H1 (cell line): ENCODE measurements around the gene MOB1B. TPM values are rescaled to one million over a fixed set of nuclear protein-coding genes. Genes with fewer than 3 reads are reported as not detected.

Source experiments
- CTCF ChIA-PET: fragments of 300-600 bp; sonication (Branson Sonifier 250); formaldehyde crosslinking; loops from one replicate; lab custom pipeline; 2021; ENCODE audit not compliant: partially characterized antibody; lab: Charles Lee
- POLR2A ChIA-PET: fragments of 300-600 bp; sonication (Branson Sonifier 250); formaldehyde crosslinking; loops from one replicate; lab custom pipeline; 2021; ENCODE audit warnings: inconsistent platforms; ENCODE audit not compliant: partially characterized antibody; lab: Charles Lee
- DNase-seq, 2 experiments: peaks; one replicate each; pipeline versions ENCODE4 v3.0.0 to v3.0.0-alpha.2; 2010 to 2022; ENCODE audit warnings: low spot score in 2 of 2, low read depth in 1 of 2, mixed read lengths in 1 of 2
- FAIRE-seq: peaks from 2 replicates; lab custom pipeline; 2011; peaks lifted over from hg19 to GRCh38; lab: Jason Lieb, UNC
- H2AFZ ChIP-seq: 2 replicates; pipeline ENCODE4 v1.8.1; 2012; ENCODE audit warnings: low read length, inconsistent platforms
- H2AK5ac ChIP-seq: 2 replicates; pipeline ENCODE4 v1.6.1; 2013; ENCODE audit warnings: low read depth, low read length
- H2BK120ac ChIP-seq: replicated peaks from 2 replicates; pipeline ENCODE3; 2013; ENCODE audit warnings: low read depth, low read length, inconsistent platforms
- H2BK12ac ChIP-seq: 2 replicates; pipeline ENCODE4 v1.6.1; 2013; ENCODE audit warnings: low read depth, low read length
- H2BK15ac ChIP-seq: 2 replicates; pipeline ENCODE4 v1.6.1; 2013; ENCODE audit warnings: low read length
- H2BK20ac ChIP-seq: 2 replicates; pipeline ENCODE4 v1.6.1; 2013; ENCODE audit warnings: low read length
- H2BK5ac ChIP-seq: 2 replicates; pipeline ENCODE4 v1.6.1; 2013; ENCODE audit warnings: low read depth, low read length
- H3K14ac ChIP-seq: 2 replicates; pipeline ENCODE4 v1.6.1; 2013; ENCODE audit warnings: inconsistent platforms; ENCODE audit not compliant: insufficient read length
- H3K18ac ChIP-seq: 2 replicates; pipeline ENCODE4 v1.6.1; 2013; ENCODE audit warnings: low read length; ENCODE audit errors: extremely low read depth
- H3K23ac ChIP-seq: 2 replicates; pipeline ENCODE4 v1.6.1; 2013; ENCODE audit warnings: inconsistent platforms; ENCODE audit not compliant: insufficient read length
- H3K23me2 ChIP-seq: 2 replicates; pipeline ENCODE4 v1.6.1; 2013; ENCODE audit warnings: low read depth, low read length
- H3K27ac ChIP-seq: 2 replicates; pipeline ENCODE4 v1.6.1; 2011; ENCODE audit warnings: low read depth, low read length, inconsistent platforms
- H3K27me3 ChIP-seq, 4 experiments: replicated peaks in 1 of 4; 1 replicate in 1 of 4; 2 replicates in 3 of 4; pipeline versions ENCODE4 v1.6.1 to v1.8.1; 2011 to 2013; ENCODE audit warnings: low read length in 3 of 4, mild to moderate bottlenecking in 3 of 4, inconsistent platforms in 2 of 4, mixed read lengths in 2 of 4, moderate library complexity in 1 of 4; ENCODE audit not compliant: control insufficient read depth in 3 of 4, insufficient read depth in 3 of 4; ENCODE audit errors: extremely low read depth in 1 of 4
- H3K36me3 ChIP-seq, 4 experiments: 2 replicates each; pipeline versions ENCODE4 v1.6.1 to v1.8.1; 2011 to 2013; ENCODE audit warnings: mild to moderate bottlenecking in 4 of 4, low read length in 3 of 4, moderate library complexity in 2 of 4, control low read depth in 1 of 4, inconsistent platforms in 1 of 4; ENCODE audit not compliant: insufficient read depth in 4 of 4, control insufficient read depth in 2 of 4
- H3K4ac ChIP-seq: replicated peaks from 2 replicates; pipeline ENCODE3; 2013; ENCODE audit warnings: low read length, low read depth, mixed read lengths, inconsistent platforms; ENCODE audit not compliant: insufficient read length
- H3K4me1 ChIP-seq, 4 experiments: replicated peaks in 1 of 4; 1 replicate in 1 of 4; 2 replicates in 3 of 4; pipeline versions ENCODE4 v1.6.1 to v1.8.1; 2011 to 2013; ENCODE audit warnings: low read length in 3 of 4, inconsistent platforms in 2 of 4, mixed read lengths in 1 of 4; ENCODE audit not compliant: insufficient read depth in 4 of 4, control insufficient read depth in 3 of 4
- H3K4me2 ChIP-seq, 2 experiments: 2 replicates each; pipeline versions ENCODE4 v1.6.1 to v1.8.1; 2011 to 2013; ENCODE audit warnings: low read depth in 2 of 2, low read length in 2 of 2, control low read depth in 1 of 2, inconsistent platforms in 1 of 2, mild to moderate bottlenecking in 1 of 2; ENCODE audit not compliant: insufficient read depth in 1 of 2
- H3K4me3 ChIP-seq, 4 experiments: fragments of 200-600, 300-600 bp in 1 of 4; sonication (generic), shearing (Covaris generic), sonication (Bioruptor Twin) in 1 of 4; 2 replicates each; pipeline versions ENCODE4 v1.5.1 to v1.8.1; 2011 to 2016; ENCODE audit warnings: low read length in 4 of 4, low read depth in 3 of 4, control low read depth in 2 of 4, inconsistent platforms in 2 of 4, mild to moderate bottlenecking in 2 of 4, mixed read lengths in 1 of 4, moderate library complexity in 1 of 4; ENCODE audit not compliant: insufficient read depth in 2 of 4; ENCODE audit errors: extremely low read depth in 1 of 4
- H3K56ac ChIP-seq: replicated peaks from 2 replicates; pipeline ENCODE3; 2013; ENCODE audit warnings: low read depth, mild to moderate bottlenecking, mixed read lengths, low read length, inconsistent platforms; ENCODE audit not compliant: insufficient read length
- H3K79me1 ChIP-seq: 2 replicates; pipeline ENCODE4 v1.6.1; 2013; ENCODE audit warnings: low read depth, low read length, control low read depth
- H3K79me2 ChIP-seq, 2 experiments: 2 replicates each; pipeline versions ENCODE4 v1.6.1 to v1.8.1; 2012 to 2013; ENCODE audit warnings: low read length in 2 of 2, mild to moderate bottlenecking in 2 of 2, inconsistent platforms in 1 of 2; ENCODE audit not compliant: insufficient read depth in 2 of 2, control insufficient read depth in 1 of 2
- H3K9ac ChIP-seq, 4 experiments: replicated peaks in 1 of 4; 1 replicate in 1 of 4; 2 replicates in 3 of 4; pipeline versions ENCODE4 v1.6.1 to v1.8.1; 2011 to 2013; ENCODE audit warnings: low read depth in 3 of 4, low read length in 3 of 4, control low read depth in 2 of 4, mild to moderate bottlenecking in 2 of 4, moderate library complexity in 2 of 4, inconsistent platforms in 1 of 4; ENCODE audit errors: extremely low read depth in 1 of 4
- H3K9me3 ChIP-seq, 2 experiments: 2 replicates each; pipeline versions ENCODE4 v1.6.1 to v1.8.1; 2012 to 2013; ENCODE audit warnings: mild to moderate bottlenecking in 2 of 2, moderate library complexity in 2 of 2, control low read depth in 1 of 2, inconsistent platforms in 1 of 2, low read depth in 1 of 2, low read length in 1 of 2, mixed read lengths in 1 of 2; ENCODE audit not compliant: insufficient read depth in 2 of 2
- H4K20me1 ChIP-seq, 2 experiments: replicated peaks in 1 of 2; 2 replicates each; pipeline versions ENCODE3 to v1.8.1; 2011 to 2013; ENCODE audit warnings: inconsistent platforms in 2 of 2, low read length in 2 of 2, mild to moderate bottlenecking in 1 of 2; ENCODE audit not compliant: insufficient read depth in 2 of 2, control insufficient read depth in 1 of 2
- H4K5ac ChIP-seq: 2 replicates; pipeline ENCODE4 v1.6.1; 2013; ENCODE audit warnings: low read length, low read depth, mixed read lengths, inconsistent platforms; ENCODE audit not compliant: insufficient read length
- H4K8ac ChIP-seq: 2 replicates; pipeline ENCODE4 v1.8.0; 2013; ENCODE audit warnings: mild to moderate bottlenecking, moderate library complexity, low read length, inconsistent platforms; ENCODE audit not compliant: insufficient read depth; ENCODE audit errors: extremely low read depth
- H4K91ac ChIP-seq: replicated peaks from 2 replicates; pipeline ENCODE3; 2013; ENCODE audit warnings: low read length, mixed read lengths, inconsistent platforms; ENCODE audit not compliant: insufficient read length
- ASH2L ChIP-seq: fragments of 200-600, 300-600 bp; sonication (generic); IDR thresholded peaks from one replicate; pipeline ENCODE4 v1.7.1; 2017; ENCODE audit warnings: low read length
- BACH1 ChIP-seq: IDR thresholded peaks from 2 replicates; pipeline ENCODE4 v1.6.1; 2012; ENCODE audit warnings: low read length, improper control_type of control experiment
- CBX8 ChIP-seq: fragments of 300-800, 300-1000 bp; sonication (generic); IDR thresholded peaks from 2 replicates; pipeline ENCODE4 v1.7.1; 2016; ENCODE audit warnings: low read depth, low read length, borderline replicate concordance
- CHD2 ChIP-seq: IDR thresholded peaks from 2 replicates; pipeline ENCODE4 v1.6.1; 2012; ENCODE audit warnings: low read length, improper control_type of control experiment
- CTBP2 ChIP-seq: IDR thresholded peaks from 2 replicates; pipeline ENCODE4 v1.7.0; 2011; ENCODE audit warnings: borderline replicate concordance, mild to moderate bottlenecking, moderate library complexity, mixed read lengths, low read length; ENCODE audit not compliant: insufficient read depth, insufficient read length
- CTCF ChIP-seq, 3 experiments: IDR thresholded peaks; 1 replicate in 2 of 3; 2 replicates in 1 of 3; pipeline versions ENCODE4 v1.5.1 to v1.6.1; 2011; ENCODE audit warnings: low read length in 3 of 3, mild to moderate bottlenecking in 3 of 3, inconsistent platforms in 2 of 3, low read depth in 1 of 3, moderate library complexity in 1 of 3; ENCODE audit not compliant: insufficient read depth in 1 of 3; ENCODE audit errors: control extremely low read depth in 1 of 3
- GABPA ChIP-seq: IDR thresholded peaks from 2 replicates; pipeline ENCODE4 v1.6.1; 2011; ENCODE audit warnings: mild to moderate bottlenecking, low read length, moderate library complexity, borderline replicate concordance; ENCODE audit not compliant: insufficient read depth
- HDAC6 ChIP-seq: IDR thresholded peaks from one replicate; pipeline ENCODE4 v1.7.1; 2012; ENCODE audit warnings: low read depth, mild to moderate bottlenecking, inconsistent platforms, low read length, moderate library complexity
- JUN ChIP-seq: IDR thresholded peaks from 2 replicates; pipeline ENCODE4 v1.6.1; 2011; ENCODE audit warnings: low read depth, mild to moderate bottlenecking, improper control_type of control experiment, low read length
- JUND ChIP-seq: IDR thresholded peaks from 2 replicates; pipeline ENCODE4 v1.6.1; 2011; ENCODE audit warnings: mild to moderate bottlenecking, improper control_type of control experiment, low read length
- POLR2A ChIP-seq, 2 experiments: IDR thresholded peaks; 1 replicate in 1 of 2; 2 replicates in 1 of 2; pipeline ENCODE4 v1.6.1; 2011; ENCODE audit warnings: low read depth in 2 of 2, low read length in 2 of 2, mild to moderate bottlenecking in 2 of 2; ENCODE audit errors: control extremely low read depth in 1 of 2
- SIN3A ChIP-seq, 2 experiments: IDR thresholded peaks in 1 of 2; conservative IDR thresholded peaks in 1 of 2; 2 replicates each; pipeline ENCODE4 v1.6.1; 2011 to 2012; ENCODE audit warnings: low read length in 2 of 2, improper control_type of control experiment in 1 of 2, low read depth in 1 of 2, mild to moderate bottlenecking in 1 of 2
- WGBS, 2 experiments: shearing (Covaris generic) in 1 of 2; methylation state at CpG; one replicate each; pipeline versions ENCODE4 v1.1.6 to v1.1.7; 2013 to 2015; ENCODE audit warnings: low lambda C conversion rate in 2 of 2, mixed read lengths in 2 of 2, inconsistent platforms in 1 of 2, low coverage in 1 of 2, missing lambda C conversion rate in 1 of 2; ENCODE audit not compliant: insufficient replicate concordance in 2 of 2, insufficient coverage in 1 of 2, insufficient read length in 1 of 2; ENCODE audit errors: extremely low coverage in 1 of 2, missing lambda C conversion rate in 1 of 2; 5-methylcytosine and 5-hydroxymethylcytosine counted together
- polyA plus RNA-seq, 7 experiments: library from polyadenylated mRNA; depleted of rRNA in 3 of 7; stranded (reverse) in 5 of 7; unstranded in 2 of 7; fragments of >200 nt in 5 of 7; fragments of 200-250 nt in 2 of 7; gene quantifications; 1 replicate in 5 of 7; 2 replicates in 1 of 7; 4 replicates in 1 of 7; pipeline versions ENCODE4 v1.2.1 to v1.2.3, GENCODE V29; 2011 to 2013; ENCODE audit warnings: missing spikeins in 2 of 7, mixed read lengths in 2 of 7
- total RNA-seq: library from RNA; stranded (reverse); fragmentation: NEBNext Ultra II Directional; extraction: Animal tissue kit (Norgen Biotek cat#: 25700); gene quantifications from 2 replicates; pipeline ENCODE4 v1.2.1, GENCODE V29; 2021

The MOB1B gene
- total and polyA plus RNA-seq, 2 of the 8 experiments (the other 6 are each of a cell fraction or from before 2014, with no cell fraction given), result 3.8 to 33.5 TPM

GRCh38 chr4:70895405-70895804 is 6.8 kb upstream of the MOB1B start:
- no peak overlapping the region for H3K14ac ChIP-seq
- no peak overlapping the region for H2BK20ac ChIP-seq
- H4K20me1 ChIP-seq, result no peaks in the 10 kb centered on the region
- H3K79me1 ChIP-seq, result no peaks in the 10 kb centered on the region
- H2AK5ac ChIP-seq, result no peak overlapping the region
- H3K4ac ChIP-seq, result no peak overlapping the region
- TF ChIP-seq CHD2 (no peak), CTBP2 (no peak), HDAC6 (no peak), JUND (no peak), POLR2A (IDR thresholded peaks at IDR 0.05; ENCODE audit: control extremely low read depth in 1 of 2, low read depth in 2 of 2, low read length in 2 of 2) (no peak), CTCF (IDR thresholded peaks at IDR 0.05; ENCODE audit: control extremely low read depth in 1 of 3, insufficient read depth in 1 of 3, low read depth in 1 of 3, low read length in 3 of 3) (no peak), SIN3A (conservative IDR thresholded peaks at IDR 0.05 in 1 of 2, IDR thresholded peaks at IDR 0.05 in 1 of 2; ENCODE audit: low read depth in 1 of 2, low read length in 2 of 2) (no peak), CBX8 (no peak), ASH2L (no peak), BACH1 (no peak), JUN (no peak), GABPA (no peak)
- FAIRE-seq (no peak), DNase-seq (no peak)
- no peak overlapping the region for H4K5ac ChIP-seq
- H3K4me2 ChIP-seq, result no peak overlapping the region
- no peak overlapping the region for H2BK120ac ChIP-seq
- no peaks in the 10 kb centered on the region for H3K79me2 ChIP-seq
- H3K18ac ChIP-seq, result no peak overlapping the region
- ChIA-PET CTCF (interaction anchor here (0.7 to 0.9 kb wide), 2 partner anchors 47 to 805 kb away, joined by 3 read pairs; no protein-coding TSS in a partner anchor), POLR2A (no interaction called here)
- no peak overlapping the region for H2BK5ac ChIP-seq
- H3K9me3 ChIP-seq, result no peaks in the 10 kb centered on the region
- H4K8ac ChIP-seq, result no peak overlapping the region
- H3K9ac ChIP-seq, result no peak overlapping the region
- H3K27ac ChIP-seq, result no peak overlapping the region
- no peak overlapping the region for H3K4me3 ChIP-seq
- no peak overlapping the region for H3K23ac ChIP-seq
- H3K23me2 ChIP-seq, result no peaks in the 10 kb centered on the region
- WGBS, 2 experiments, result 87% methylated on average over 2 of the region's 2 CpGs; no CpG with 5 or more reads in 1 of the 2 experiments
- H2BK15ac ChIP-seq, result no peak overlapping the region
- H3K4me1 ChIP-seq, result no peaks in the 10 kb centered on the region
- no peak overlapping the region for H4K91ac ChIP-seq
- no peaks in the 10 kb centered on the region for H3K27me3 ChIP-seq
- no peak overlapping the region for H2AFZ ChIP-seq
- no peak overlapping the region for H3K56ac ChIP-seq
- H3K36me3 ChIP-seq, result no peaks in the 10 kb centered on the region
- no peak overlapping the region for H2BK12ac ChIP-seq
